Measurements from ENCODE around the gene SNX27.

DNA sequence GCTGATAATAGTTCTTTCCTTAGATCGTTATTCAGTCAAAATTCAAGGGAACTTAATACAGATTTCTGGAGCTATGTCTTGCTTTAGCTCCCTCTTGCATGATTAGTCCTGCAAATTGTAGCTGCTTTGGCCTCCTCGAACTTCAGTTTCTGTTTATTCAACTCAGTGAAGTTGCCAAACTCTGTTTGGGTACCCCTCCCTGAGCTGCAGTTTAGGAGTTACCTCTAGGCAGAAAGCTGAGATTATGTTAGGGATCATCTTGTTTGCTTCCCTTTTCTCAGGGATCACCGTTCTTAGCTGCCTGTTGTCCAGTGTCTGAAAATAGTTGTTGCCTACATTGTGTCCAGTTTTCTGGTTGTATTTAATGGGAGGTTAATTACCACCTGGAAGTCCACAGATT is 43.5 kb downstream of the SNX27 start:
- TF ChIP-seq CTCF (IDR thresholded peaks at IDR 0.05) (no peak), EZH2 (IDR thresholded peaks at IDR 0.05; ENCODE audit: borderline replicate concordance, insufficient read depth, low read depth, low read length, poor library complexity, severe bottlenecking) (no peak)

Measured in B cell (primary cell).